IPS-18a (cell line): Measurements from ENCODE around the gene C9orf153.
A peak's percentile ranks its signal among the peaks of the same experiment; 100 is the strongest.
"Not testable (repeated sequence)": the region's sequence is repeated elsewhere in the genome, so short reads cannot be mapped to it uniquely, and the experiment has no call there.

Experiments used
- H3K27ac ChIP-seq: one replicate; pipeline ENCODE4 v1.5.1; 2013; ENCODE audit warnings: low read length
- H3K27me3 ChIP-seq: one replicate; pipeline ENCODE4 v1.6.1; 2013; ENCODE audit warnings: mild to moderate bottlenecking, low read length; ENCODE audit not compliant: control insufficient read depth, insufficient read depth
- H3K36me3 ChIP-seq: one replicate; pipeline ENCODE4 v1.6.1; 2013; ENCODE audit warnings: low read depth, low read length; ENCODE audit not compliant: control insufficient read depth
- H3K4me1 ChIP-seq: one replicate; pipeline ENCODE4 v1.6.1; 2013; ENCODE audit warnings: low read depth, low read length; ENCODE audit not compliant: control insufficient read depth
- H3K4me3 ChIP-seq: one replicate; pipeline ENCODE4 v1.5.1; 2013; ENCODE audit warnings: low read length
- H3K9ac ChIP-seq: one replicate; pipeline ENCODE4 v1.6.1; 2013; ENCODE audit warnings: mild to moderate bottlenecking, low read length, moderate library complexity
- H3K9me3 ChIP-seq: one replicate; pipeline ENCODE4 v1.6.1; 2013; ENCODE audit warnings: low read depth, low read length; ENCODE audit not compliant: control insufficient read depth

Gene C9orf153

GRCh38 chr9:86259557-86259956, at the start of gene C9orf153:
C9orf153 (minus strand) TSS chr9:86259657; CDS start chr9:86229603, 30,054 bp downstream.
- Histone ChIP-seq H3K36me3 (peaks cover 7% of the 10 kb centered on the region), H3K4me3 (no peak within 1 kb of the TSS), H3K9me3 (no peaks in the 10 kb centered on the region), H3K27me3 (no peaks in the 10 kb centered on the region), H3K4me1 (peaks cover 9% of the 10 kb centered on the region), H3K9ac (no peak within 1 kb of the TSS), H3K27ac (no peak within 1 kb of the TSS)

GRCh38 chr9:86308687-86309086, 49.2 kb upstream of the C9orf153 start:
- no peak overlapping the region for H3K27ac ChIP-seq
- no peak overlapping the region for H3K4me3 ChIP-seq
- H3K36me3 ChIP-seq: peaks cover 43% of the 10 kb centered on the region
- peaks cover 12% of the 10 kb centered on the region for H3K4me1 ChIP-seq
- H3K9ac ChIP-seq: no peak overlapping the region
- no peaks in the 10 kb centered on the region for H3K9me3 ChIP-seq
- H3K27me3 ChIP-seq: no peaks in the 10 kb centered on the region

GRCh38 chr9:86304236-86304730, 44.8 kb upstream of the C9orf153 start:
- no peak overlapping the region for H3K4me3 ChIP-seq
- peak overlapping the region; percentile 9 for H3K27ac ChIP-seq
- H3K9ac ChIP-seq: peak overlapping the region; percentile 37
- H3K4me1 ChIP-seq: peaks cover 16% of the 10 kb centered on the region
- no peaks in the 10 kb centered on the region for H3K9me3 ChIP-seq
- H3K27me3 ChIP-seq: no peaks in the 10 kb centered on the region
- peaks cover 44% of the 10 kb centered on the region for H3K36me3 ChIP-seq

DNA sequence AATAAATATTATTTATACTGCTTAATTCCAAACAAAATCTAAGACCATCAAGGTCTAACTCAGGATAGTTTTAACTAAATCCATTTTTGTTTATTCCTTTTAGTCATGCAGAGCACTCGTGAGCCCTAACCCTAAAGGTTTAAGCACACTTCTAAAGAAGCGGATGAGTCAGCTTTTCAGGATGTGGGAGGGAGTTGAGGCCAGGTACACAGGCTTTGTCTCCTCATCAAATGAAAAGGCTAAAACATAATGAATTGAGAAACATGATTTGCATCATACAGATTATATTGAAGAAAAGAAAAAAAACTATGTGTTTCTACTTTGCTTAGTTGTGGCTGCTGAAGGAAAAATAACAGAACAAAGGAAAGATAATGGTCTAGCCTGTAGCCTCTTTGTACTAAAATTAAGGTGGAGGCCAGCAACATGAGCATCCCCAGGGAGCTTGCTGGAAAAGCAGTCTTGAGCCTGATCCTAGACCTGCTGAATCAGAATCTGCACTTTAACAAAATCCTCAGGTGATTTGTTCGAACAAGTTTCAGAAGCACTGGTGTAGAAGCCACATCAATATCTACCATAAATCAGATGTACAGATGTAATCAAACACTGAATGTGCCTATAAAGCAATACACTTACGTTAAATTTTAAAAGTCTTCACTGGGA, 44.0 kb upstream of the C9orf153 start:
- Histone ChIP-seq H3K27me3 (no peaks in the 10 kb centered on the region), H3K9ac (peak overlapping the region; percentile 49), H3K36me3 (peaks cover 44% of the 10 kb centered on the region), H3K9me3 (no peaks in the 10 kb centered on the region), H3K4me1 (peaks cover 16% of the 10 kb centered on the region), H3K4me3 (no peak overlapping the region), H3K27ac (peak overlapping the region; percentile 82)

GRCh38 chr9:86301686-86302085, 42.2 kb upstream of the C9orf153 start:
- Histone ChIP-seq H3K4me1 (peaks cover 16% of the 10 kb centered on the region), H3K9me3 (no peaks in the 10 kb centered on the region), H3K4me3 (no peak overlapping the region), H3K27ac (no peak overlapping the region), H3K36me3 (peaks cover 48% of the 10 kb centered on the region), H3K9ac (no peak overlapping the region), H3K27me3 (no peaks in the 10 kb centered on the region)

DNA sequence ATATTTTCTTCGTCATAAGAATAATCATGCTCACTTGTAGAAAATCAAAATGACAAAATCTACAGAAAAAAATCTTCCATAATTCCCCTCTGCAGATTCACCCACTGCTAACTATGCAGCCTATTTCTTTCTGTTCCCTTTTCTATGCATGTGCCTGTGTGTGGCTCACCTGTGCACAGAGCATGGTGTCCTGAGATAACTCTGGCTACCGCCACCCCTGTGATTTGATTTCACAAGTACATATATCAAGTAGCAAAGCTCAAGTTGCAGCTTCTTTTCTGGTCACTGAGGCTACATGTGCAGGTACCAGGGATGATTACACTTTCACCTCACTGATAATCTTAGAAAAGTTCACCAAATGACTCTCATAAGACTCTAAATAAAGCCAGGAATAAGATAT, 41.2 kb upstream of the C9orf153 start:
- no peak overlapping the region for H3K4me3 ChIP-seq
- peaks cover 52% of the 10 kb centered on the region for H3K36me3 ChIP-seq
- no peak overlapping the region for H3K9ac ChIP-seq
- peaks cover 16% of the 10 kb centered on the region for H3K4me1 ChIP-seq
- H3K27ac ChIP-seq: no peak overlapping the region
- H3K9me3 ChIP-seq: no peaks in the 10 kb centered on the region
- H3K27me3 ChIP-seq: no peaks in the 10 kb centered on the region

DNA sequence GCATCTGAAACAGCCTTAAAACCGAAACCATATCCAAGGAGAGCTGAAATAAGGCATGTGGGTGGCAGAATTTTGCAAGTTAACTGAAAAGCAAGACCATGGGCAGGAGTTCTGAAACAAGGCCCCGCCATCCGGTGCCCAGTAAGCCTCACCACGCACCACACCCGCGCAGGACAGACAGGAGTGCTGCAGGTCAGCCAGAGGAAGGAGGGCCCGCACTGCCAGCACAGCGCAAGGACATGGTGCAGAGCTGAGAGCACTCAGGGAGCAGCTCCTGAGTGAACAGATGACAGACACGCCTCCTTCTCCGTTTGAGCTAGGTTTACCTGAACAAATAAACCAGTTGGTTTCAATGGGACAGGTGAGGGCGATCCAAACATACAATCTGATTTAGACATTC, 39.4 kb upstream of the C9orf153 start:
- no peak overlapping the region for H3K9ac ChIP-seq
- no peak overlapping the region for H3K27ac ChIP-seq
- H3K4me1 ChIP-seq: peaks cover 6% of the 10 kb centered on the region
- peaks cover 48% of the 10 kb centered on the region for H3K36me3 ChIP-seq
- H3K4me3 ChIP-seq: no peak overlapping the region
- no peaks in the 10 kb centered on the region for H3K9me3 ChIP-seq
- no peaks in the 10 kb centered on the region for H3K27me3 ChIP-seq

DNA sequence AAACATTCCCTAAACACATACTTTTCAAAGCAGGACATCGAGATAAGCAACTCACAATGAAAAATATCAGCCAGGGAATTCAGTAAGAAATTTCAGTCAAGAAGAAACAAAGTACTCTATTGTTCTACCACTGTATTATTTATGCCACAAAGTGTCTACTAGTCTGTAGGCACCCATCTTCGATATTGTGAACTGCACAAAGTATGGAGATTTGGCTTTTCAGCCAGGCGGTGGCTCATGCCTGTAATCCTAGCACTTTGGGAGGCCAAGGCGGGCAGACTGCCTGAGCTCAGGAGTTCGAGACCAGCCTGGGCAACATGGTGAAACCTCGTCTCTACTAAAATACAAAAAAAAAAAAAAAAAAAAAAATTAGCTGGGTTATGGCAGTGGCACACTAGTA, 30.9 kb upstream of the C9orf153 start:
- not testable (repeated sequence) for H3K9me3 ChIP-seq, H3K36me3 ChIP-seq, H3K4me3 ChIP-seq, H3K27me3 ChIP-seq, H3K27ac ChIP-seq, H3K9ac ChIP-seq
- peaks cover 27% of the 10 kb centered on the region for H3K4me1 ChIP-seq

DNA sequence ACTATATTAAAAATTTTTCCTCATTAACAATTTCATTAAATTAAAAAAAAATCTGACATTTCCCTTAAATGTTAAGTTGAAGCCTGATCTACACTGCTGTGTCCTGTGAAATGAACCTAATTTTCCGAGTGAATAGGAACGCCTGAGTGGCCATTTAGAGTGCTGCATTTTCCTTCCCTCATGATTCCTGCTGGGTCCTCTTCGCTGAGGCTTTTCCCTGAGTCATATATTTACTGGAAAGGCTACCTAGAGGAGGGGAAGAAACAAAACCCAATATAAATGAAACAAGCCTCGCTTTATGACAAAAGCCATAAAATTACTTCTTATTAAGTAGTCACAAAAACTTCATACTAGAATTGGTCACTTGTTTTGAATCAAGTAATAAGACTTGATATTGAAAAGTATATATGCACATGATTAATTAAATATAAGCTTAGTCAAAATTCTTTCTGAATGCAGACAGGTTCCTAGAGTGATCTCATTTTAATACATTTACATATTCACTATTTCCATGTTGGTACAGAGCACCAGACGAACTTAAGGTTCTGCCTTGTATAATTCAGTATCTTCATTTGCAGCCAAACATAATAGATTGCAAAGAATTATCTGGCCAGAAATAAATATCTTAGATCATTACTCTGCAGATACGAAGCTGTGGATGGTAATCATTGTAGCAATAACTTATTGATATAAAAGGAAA, 29.2 kb upstream of the C9orf153 start:
- Histone ChIP-seq H3K9ac (no peak overlapping the region), H3K4me3 (no peak overlapping the region), H3K36me3 (no peaks in the 10 kb centered on the region), H3K4me1 (peaks cover 27% of the 10 kb centered on the region), H3K27me3 (peaks cover under 1% of the 10 kb centered on the region), H3K27ac (no peak overlapping the region), H3K9me3 (no peaks in the 10 kb centered on the region)

DNA sequence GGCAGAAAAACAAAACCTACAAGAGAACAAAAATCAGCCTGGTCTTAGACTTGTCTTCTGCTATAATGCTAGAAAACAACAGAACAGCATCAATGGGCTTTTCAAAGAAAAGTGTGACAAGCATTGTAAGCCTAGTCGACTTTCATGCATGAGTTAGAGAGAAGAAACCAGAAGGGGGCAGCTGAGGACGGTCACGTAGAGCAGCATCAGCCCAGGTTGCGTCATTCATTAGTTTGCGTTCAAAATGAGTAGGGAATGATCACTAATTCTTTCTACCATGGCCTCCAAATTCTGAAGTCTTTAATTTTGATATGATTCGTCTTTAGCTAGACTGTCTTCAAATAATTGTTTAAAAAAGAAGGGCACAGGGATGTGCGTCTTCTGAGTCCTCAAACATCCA, 27.6 kb upstream of the C9orf153 start:
- Histone ChIP-seq H3K4me3 (peak overlapping the region; percentile 42), H3K9ac (peak overlapping the region; percentile 68), H3K27ac (peak overlapping the region; percentile 57), H3K9me3 (no peaks in the 10 kb centered on the region), H3K4me1 (peaks cover 32% of the 10 kb centered on the region), H3K27me3 (peaks cover 11% of the 10 kb centered on the region), H3K36me3 (no peaks in the 10 kb centered on the region)

- Histone ChIP-seq H3K27me3 (peaks cover 11% of the 10 kb centered on the region), H3K9me3 (no peaks in the 10 kb centered on the region), H3K4me3 (no peak overlapping the region), H3K9ac (no peak overlapping the region), H3K36me3 (no peaks in the 10 kb centered on the region), H3K4me1 (peaks cover 32% of the 10 kb centered on the region), H3K27ac (no peak overlapping the region)
Observed at GRCh38 chr9:86286278-86286677, 26.8 kb upstream of the C9orf153 start.

DNA sequence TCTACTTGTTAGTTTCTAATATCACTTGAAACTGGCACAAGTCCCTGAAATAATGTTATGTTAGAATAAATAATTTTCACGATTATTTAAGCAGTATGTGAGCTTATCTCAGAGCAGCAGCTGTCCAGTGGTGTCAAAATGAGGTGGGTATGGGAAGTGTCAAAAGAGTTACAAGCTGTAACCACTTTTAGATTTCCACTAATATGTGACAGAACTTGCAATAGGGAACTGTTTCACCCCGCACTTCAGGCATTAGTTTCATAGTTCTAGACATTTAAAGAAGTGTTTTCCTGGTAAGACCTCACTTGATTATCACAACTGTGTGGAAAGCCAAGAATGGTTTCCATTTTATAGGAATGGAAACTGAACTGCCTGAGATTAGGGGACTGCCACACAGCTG, 25.8 kb upstream of the C9orf153 start:
- Histone ChIP-seq H3K27me3 (peaks cover 11% of the 10 kb centered on the region), H3K4me3 (no peak overlapping the region), H3K27ac (no peak overlapping the region), H3K9me3 (no peaks in the 10 kb centered on the region), H3K36me3 (no peaks in the 10 kb centered on the region), H3K4me1 (peaks cover 39% of the 10 kb centered on the region), H3K9ac (no peak overlapping the region)
